ENCODE data around the gene FTO.

GRCh38 chr16:53770641-53771040, 66.7 kb downstream of the FTO start:
- no peak for TF ChIP-seq CTCF (IDR thresholded peaks at IDR 0.05)
- no peak for TF ChIP-seq POLR2A (IDR thresholded peaks at IDR 0.05)

Measured in testis (tissue), 2 donors.